K562 (cell line): ENCODE results near the gene LTBR. TPM values are rescaled to one million over a fixed set of nuclear protein-coding genes. Genes with fewer than 3 reads are reported as not detected.

Experiments used
- AFF4 ChIP-seq: sonication (generic); formaldehyde crosslinking; IDR thresholded peaks from 2 replicates; pipeline ENCODE4 v1.8.0; 2023; ENCODE audit warnings: mild to moderate bottlenecking, missing genetic modification reagents
- CBFA2T2 ChIP-seq: fragments of 450-650 bp; conservative IDR thresholded peaks from 2 replicates; pipeline ENCODE4 v1.6.1; 2017; ENCODE audit warnings: mild to moderate bottlenecking
- CSDE1 ChIP-seq, 2 experiments: fragments of 450-650 bp; IDR thresholded peaks; 2 replicates each; pipeline ENCODE4 v1.6.1; 2016; ENCODE audit warnings: mild to moderate bottlenecking in 1 of 2
- ETV5 ChIP-seq: sonication (generic); formaldehyde crosslinking; IDR thresholded peaks from 2 replicates; pipeline ENCODE4 v1.4.0; 2020; ENCODE audit warnings: low read depth, mild to moderate bottlenecking, missing genetic modification reagents
- FUS ChIP-seq: fragments of 200-400 bp; formaldehyde crosslinking; optimal IDR thresholded peaks from 2 replicates; pipeline ENCODE3; 2017; ENCODE audit warnings: low read depth, low read length
- JUN ChIP-seq, 2 experiments: sonication (generic) in 1 of 2; formaldehyde crosslinking in 1 of 2; IDR thresholded peaks; 2 replicates each; pipeline versions ENCODE4 v1.6.1 to v1.8.0; 2012 to 2022; ENCODE audit warnings: borderline replicate concordance in 2 of 2, mild to moderate bottlenecking in 2 of 2, improper control_type of control experiment in 1 of 2, low read depth in 1 of 2, low read length in 1 of 2, missing genetic modification reagents in 1 of 2
- KLF16 ChIP-seq: IDR thresholded peaks from 2 replicates; pipeline ENCODE4 v1.6.1; 2016; ENCODE audit warnings: antibody characterized with exemption
- L3MBTL2 ChIP-seq: fragments of 450-650 bp; IDR thresholded peaks from 2 replicates; pipeline ENCODE4 v1.6.1; 2016; ENCODE audit warnings: mild to moderate bottlenecking, moderate library complexity
- MTF1 ChIP-seq: fragments of 250-450 bp; sonication (Bioruptor Pico); IDR thresholded peaks from 2 replicates; pipeline ENCODE4 v1.9.0; 2021; ENCODE audit warnings: moderate library complexity, mild to moderate bottlenecking, inconsistent platforms, borderline replicate concordance
- PTBP1 ChIP-seq: fragments of 200-400 bp; formaldehyde crosslinking; IDR thresholded peaks from 2 replicates; pipeline ENCODE4 v1.6.1; 2017; ENCODE audit warnings: low read depth, low read length
- VEZF1 ChIP-seq: fragments of 200-800 bp; sonication (Bioruptor generic); IDR thresholded peaks from 2 replicates; pipeline ENCODE4 v1.6.1; 2017; ENCODE audit warnings: missing genetic modification characterization, missing compliant biosample characterization
- YBX1 ChIP-seq: fragments of 450-650 bp; IDR thresholded peaks from 2 replicates; pipeline ENCODE4 v1.7.1; 2016; ENCODE audit warnings: mild to moderate bottlenecking
- ZBTB49 ChIP-seq: sonication (generic); formaldehyde crosslinking; IDR thresholded peaks from 2 replicates; pipeline ENCODE4 v1.8.0; 2022; ENCODE audit warnings: missing genetic modification reagents, mild to moderate bottlenecking, borderline replicate concordance
- ZKSCAN3 ChIP-seq: fragments of 250-450 bp; sonication (Bioruptor Pico); IDR thresholded peaks from 2 replicates; pipeline ENCODE4 v1.4.0; 2020
- ZNF717 ChIP-seq: fragments of 250-450 bp; sonication (Bioruptor Pico); IDR thresholded peaks from 2 replicates; pipeline ENCODE4 v1.5.0; 2021
- ZNF766 ChIP-seq: fragments of 200-800 bp; sonication (Bioruptor generic); conservative IDR thresholded peaks from 2 replicates; pipeline ENCODE4 v1.6.1; 2016; ENCODE audit warnings: missing genetic modification characterization, missing compliant biosample characterization
- polyA plus RNA-seq, 8 experiments: library from polyadenylated mRNA; depleted of rRNA in 4 of 8; stranded (reverse) in 5 of 8; unstranded in 3 of 8; fragments of >200 nt; fragmentation: Nextera tagmentation in 2 of 8; fragmentation: Illumina TruSeq in 1 of 8; extraction: Ambion mirVana in 2 of 8; extraction: Trizol in 1 of 8; gene quantifications; 2 replicates each; pipeline versions ENCODE4 v1.2.1 to v1.2.3, GENCODE V29; 2011 to 2014; ENCODE audit warnings: inconsistent platforms in 1 of 8, missing spikeins in 1 of 8
- total RNA-seq, 7 experiments: library from RNA; depleted of rRNA in 6 of 7; stranded (reverse); fragments of >200 nt in 6 of 7; fragmentation: Illumina TruSeq in 2 of 7; extraction: Trizol in 2 of 7; gene quantifications; 2 replicates each; pipeline versions ENCODE4 v1.2.1 to v1.2.3, GENCODE V29; 2011 to 2021; ENCODE audit warnings: low replicate concordance in 1 of 7
- TF ChIP-seq, protein P1 (sequence below): fragments of 450-650 bp; IDR thresholded peaks from one replicate; pipeline ENCODE4 v1.6.1; 2018; ENCODE audit warnings: mild to moderate bottlenecking, moderate library complexity; ENCODE audit not compliant: partially characterized antibody

The LTBR gene
- total and polyA plus RNA-seq, 9 of the 15 experiments (the other 6 are each of a cell fraction or from before 2014, with no cell fraction given): 0.96 to 69.0 (median 35.3) TPM

GRCh38 chr12:6336079-6336888, 47.7 kb upstream of the LTBR start (continued):
- TF ChIP-seq JUN (IDR thresholded peaks at IDR 0.05; ENCODE audit: borderline replicate concordance, low read depth, low read length) (peak; percentile 72), JUN (CRISPR knock-in tag; IDR thresholded peaks at IDR 0.05; ENCODE audit: borderline replicate concordance) (no peak), CSDE1 (IDR thresholded peaks at IDR 0.05) (no peak), ZKSCAN3 (CRISPR knock-in tag) (no peak), PTBP1 (no peak), KLF16 (no peak), ETV5 (no peak; the same call in 1 of the 2 replicates), ZNF766 (CRISPR knock-in tag) (peak; percentile 73; the same call in 1 of the 2 replicates), ZNF717 (no peak), FUS (no peak), CBFA2T2 (peak; percentile 26), L3MBTL2 (peak; percentile 74), AFF4 (CRISPR knock-in tag) (no peak), VEZF1 (CRISPR knock-in tag) (peak; percentile 81), MTF1 (CRISPR knock-in tag) (no peak), ZBTB49 (no peak), YBX1 (no peak)
- TF ChIP-seq, protein P1, sequence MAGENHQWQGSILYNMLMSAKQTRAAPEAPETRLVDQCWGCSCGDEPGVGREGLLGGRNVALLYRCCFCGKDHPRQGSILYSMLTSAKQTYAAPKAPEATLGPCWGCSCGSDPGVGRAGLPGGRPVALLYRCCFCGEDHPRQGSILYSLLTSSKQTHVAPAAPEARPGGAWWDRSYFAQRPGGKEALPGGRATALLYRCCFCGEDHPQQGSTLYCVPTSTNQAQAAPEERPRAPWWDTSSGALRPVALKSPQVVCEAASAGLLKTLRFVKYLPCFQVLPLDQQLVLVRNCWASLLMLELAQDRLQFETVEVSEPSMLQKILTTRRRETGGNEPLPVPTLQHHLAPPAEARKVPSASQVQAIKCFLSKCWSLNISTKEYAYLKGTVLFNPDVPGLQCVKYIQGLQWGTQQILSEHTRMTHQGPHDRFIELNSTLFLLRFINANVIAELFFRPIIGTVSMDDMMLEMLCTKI: no peak
